HT-29 (cell line): ENCODE results near the gene S100A10. TPM values are rescaled to one million over a fixed set of nuclear protein-coding genes. Genes with fewer than 3 reads are reported as not detected.

ENCODE experiments used
- DNase-seq: peaks from one replicate; pipeline ENCODE4 v3.0.0-alpha.2; 2015; ENCODE audit warnings: low spot score
- total RNA-seq: library from RNA; depleted of rRNA; stranded (reverse); fragments of >200 nt; shearing (Covaris generic); gene quantifications from 2 replicates; pipeline ENCODE4 v1.2.3, GENCODE V29; 2014

Gene S100A10
- total RNA-seq, 1 experiment from 2014 or later = 279 TPM

GRCh38 chr1:152013664-152014237, 20.1 kb upstream of the S100A10 start:
- peak; percentile 76 for DNase-seq

- no peak for DNase-seq
Measured at GRCh38 chr1:152009691-152010090, 16.0 kb upstream of the S100A10 start.

GRCh38 chr1:152007047-152007446, 13.4 kb upstream of the S100A10 start:
- DNase-seq = no peak

- no peak for DNase-seq
Measured at GRCh38 chr1:152005360-152005912, 11.8 kb upstream of the S100A10 start.

- peak; percentile 61 for DNase-seq
Measured at GRCh38 chr1:152003846-152004442, 10.3 kb upstream of the S100A10 start.

- DNase-seq = no peak
Measured at GRCh38 chr1:152002960-152003359, 9.3 kb upstream of the S100A10 start.

- peak; percentile 94 for DNase-seq
Measured at GRCh38 chr1:152001631-152002584, 8.2 kb upstream of the S100A10 start.

- no peak for DNase-seq
Measured at GRCh38 chr1:152000964-152001630, 7.4 kb upstream of the S100A10 start.

GRCh38 chr1:151998611-151999362, 5.1 kb upstream of the S100A10 start:
- peak; percentile 83 for DNase-seq

GRCh38 chr1:151997284-151997570, 3.6 kb upstream of the S100A10 start:
- DNase-seq = no peak

- no peak for DNase-seq
Measured at GRCh38 chr1:151995774-151996173, 2.1 kb upstream of the S100A10 start.

- peak; percentile 64 for DNase-seq
Measured at GRCh38 chr1:151994956-151995355, 1.3 kb upstream of the S100A10 start.

GRCh38 chr1:151993084-151993733, 450 bp downstream of the S100A10 start:
- DNase-seq = no peak

GRCh38 chr1:151992303-151993083, 1.2 kb downstream of the S100A10 start:
- DNase-seq = peak; percentile 92

GRCh38 chr1:151991663-151992302, 1.9 kb downstream of the S100A10 start:
- DNase-seq = peak; percentile 53

GRCh38 chr1:151990856-151991198, 2.8 kb downstream of the S100A10 start:
- peak; percentile 75 for DNase-seq

- peak; percentile 56 for DNase-seq
Measured at GRCh38 chr1:151990058-151990855, 3.4 kb downstream of the S100A10 start.

GRCh38 chr1:151989211-151989862, 4.3 kb downstream of the S100A10 start:
- DNase-seq = peak; percentile 51
